ENCODE data around the gene PARD3.

PARD3 gene

DNA sequence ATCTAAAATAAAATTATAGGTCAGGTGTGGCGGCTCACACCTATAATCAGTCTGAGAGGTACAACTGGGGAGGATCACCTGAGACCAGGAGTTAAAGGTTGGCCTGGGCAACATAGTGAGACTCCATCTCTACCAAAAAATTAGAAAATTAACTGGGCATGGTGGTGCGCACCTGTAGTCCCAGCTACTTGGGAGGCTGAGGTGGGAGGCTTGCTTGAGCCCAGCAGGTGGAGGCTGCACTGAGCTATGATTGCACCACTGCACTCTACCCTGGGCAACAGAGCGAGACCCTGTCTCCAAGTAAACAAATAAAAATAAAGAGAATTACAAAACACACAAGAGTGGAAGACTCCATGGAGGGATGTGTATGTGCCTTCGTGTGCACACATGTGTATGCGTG, 171.5 kb downstream of the PARD3 start:
- Histone ChIP-seq H3K27me3 (ENCODE audit: control insufficient read depth in 1 of 2, insufficient read depth in 2 of 2, low read length in 2 of 2) (no peaks in the 10 kb centered on the region), H3K9me3 (ENCODE audit: low read length) (no peaks in the 10 kb centered on the region), H3K4me1 (ENCODE audit: insufficient read depth, low read length) (peaks cover 26% of the 10 kb centered on the region), H3K4me3 (ENCODE audit: low read depth in 1 of 2, low read length in 2 of 2) (no peak overlapping the region), H3K27ac (ENCODE audit: low read depth, low read length) (no peak overlapping the region), H3K36me3 (ENCODE audit: insufficient read depth, low read length) (no peaks in the 10 kb centered on the region), H3K9ac (ENCODE audit: low read length) (no peak overlapping the region)

DNA sequence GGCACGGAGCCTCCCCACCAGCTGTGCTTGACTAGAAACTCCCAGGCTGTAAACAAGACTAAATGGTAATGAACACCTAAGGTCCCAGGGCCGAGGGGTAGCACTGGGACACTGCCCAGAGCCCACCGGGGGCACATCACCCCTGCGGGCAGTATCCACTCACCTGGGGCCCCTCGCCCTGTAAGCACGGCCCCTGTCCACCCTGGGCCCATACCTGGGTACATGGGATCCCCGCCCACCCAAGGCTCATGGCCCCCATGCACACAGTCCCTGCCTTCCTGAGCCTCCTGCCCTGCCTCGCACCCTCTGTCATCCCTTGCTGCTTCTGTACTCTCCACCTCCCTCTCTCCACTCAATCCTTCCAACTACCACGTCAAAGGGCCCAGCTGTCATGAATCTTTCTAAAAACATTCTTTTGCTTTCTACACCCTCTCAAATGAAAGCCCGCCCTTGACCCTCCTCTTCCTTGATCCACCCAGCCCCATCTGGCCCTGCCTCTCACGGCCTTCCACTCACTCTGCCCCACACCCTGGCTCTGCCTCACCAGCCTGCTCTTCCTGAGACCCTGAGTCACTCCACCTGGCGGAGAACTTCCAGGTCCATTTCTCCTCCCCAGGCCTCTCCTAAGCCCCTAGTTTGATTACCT, 173.1 kb downstream of the PARD3 start:
- H3K9ac ChIP-seq (ENCODE audit: low read length), result no peak overlapping the region
- H3K36me3 ChIP-seq (ENCODE audit: insufficient read depth, low read length), result no peaks in the 10 kb centered on the region
- H3K27ac ChIP-seq (ENCODE audit: low read depth, low read length), result no peak overlapping the region
- no peak overlapping the region for H3K4me3 ChIP-seq (ENCODE audit: low read depth in 1 of 2, low read length in 2 of 2)
- no peaks in the 10 kb centered on the region for H3K27me3 ChIP-seq (ENCODE audit: control insufficient read depth in 1 of 2, insufficient read depth in 2 of 2, low read length in 2 of 2)
- H3K9me3 ChIP-seq (ENCODE audit: low read length), result no peaks in the 10 kb centered on the region
- H3K4me1 ChIP-seq (ENCODE audit: insufficient read depth, low read length), result peaks cover 27% of the 10 kb centered on the region

GRCh38 chr10:34641147-34641912, 173.8 kb downstream of the PARD3 start:
- Histone ChIP-seq H3K36me3 (ENCODE audit: insufficient read depth, low read length) (no peaks in the 10 kb centered on the region), H3K4me1 (ENCODE audit: insufficient read depth, low read length) (peaks cover 34% of the 10 kb centered on the region), H3K27me3 (ENCODE audit: control insufficient read depth in 1 of 2, insufficient read depth in 2 of 2, low read length in 2 of 2) (no peaks in the 10 kb centered on the region), H3K9ac (ENCODE audit: low read length) (no peak overlapping the region), H3K9me3 (ENCODE audit: low read length) (no peaks in the 10 kb centered on the region), H3K27ac (ENCODE audit: low read depth, low read length) (no peak overlapping the region), H3K4me3 (ENCODE audit: low read depth in 1 of 2, low read length in 2 of 2) (no peak overlapping the region)

GRCh38 chr10:34638406-34639054, 176.6 kb downstream of the PARD3 start:
- Histone ChIP-seq H3K9me3 (ENCODE audit: low read length) (no peaks in the 10 kb centered on the region), H3K4me3 (ENCODE audit: low read depth in 1 of 2, low read length in 2 of 2) (no peak overlapping the region), H3K36me3 (ENCODE audit: insufficient read depth, low read length) (no peaks in the 10 kb centered on the region), H3K27me3 (ENCODE audit: control insufficient read depth in 1 of 2, insufficient read depth in 2 of 2, low read length in 2 of 2) (no peaks in the 10 kb centered on the region), H3K9ac (ENCODE audit: low read length) (no peak overlapping the region), H3K27ac (ENCODE audit: low read depth, low read length) (no peak overlapping the region), H3K4me1 (ENCODE audit: insufficient read depth, low read length) (peaks cover 41% of the 10 kb centered on the region)

GRCh38 chr10:34637418-34637911, 177.6 kb downstream of the PARD3 start:
- Histone ChIP-seq H3K27me3 (ENCODE audit: control insufficient read depth in 1 of 2, insufficient read depth in 2 of 2, low read length in 2 of 2) (no peaks in the 10 kb centered on the region), H3K4me3 (ENCODE audit: low read depth in 1 of 2, low read length in 2 of 2) (no peak overlapping the region), H3K9ac (ENCODE audit: low read length) (no peak overlapping the region), H3K4me1 (ENCODE audit: insufficient read depth, low read length) (peaks cover 41% of the 10 kb centered on the region), H3K27ac (ENCODE audit: low read depth, low read length) (no peak overlapping the region), H3K9me3 (ENCODE audit: low read length) (no peaks in the 10 kb centered on the region), H3K36me3 (ENCODE audit: insufficient read depth, low read length) (no peaks in the 10 kb centered on the region)

DNA sequence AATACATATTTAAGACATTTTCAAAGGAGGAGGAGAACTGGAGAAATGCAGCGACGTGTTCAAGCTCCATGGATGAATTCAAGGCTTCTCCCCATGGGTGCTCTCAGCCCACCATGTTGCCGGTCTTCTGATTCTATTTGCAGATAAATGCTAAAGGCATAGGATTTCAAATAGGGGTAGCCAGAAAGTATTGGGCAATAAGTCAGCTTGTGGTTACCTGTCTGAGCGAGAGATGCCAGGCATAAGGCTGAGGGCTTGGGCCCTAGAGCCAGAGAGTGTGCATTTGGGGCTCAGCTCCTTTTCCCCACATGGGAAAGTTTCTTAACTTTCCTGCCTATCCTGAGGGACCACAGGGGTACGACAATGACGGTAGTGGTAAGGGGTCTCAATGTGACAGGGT, 180.0 kb downstream of the PARD3 start:
- Histone ChIP-seq H3K4me3 (ENCODE audit: low read depth in 1 of 2, low read length in 2 of 2) (no peak overlapping the region), H3K36me3 (ENCODE audit: insufficient read depth, low read length) (no peaks in the 10 kb centered on the region), H3K9ac (ENCODE audit: low read length) (no peak overlapping the region), H3K9me3 (ENCODE audit: low read length) (no peaks in the 10 kb centered on the region), H3K27ac (ENCODE audit: low read depth, low read length) (no peak overlapping the region), H3K4me1 (ENCODE audit: insufficient read depth, low read length) (peaks cover 35% of the 10 kb centered on the region), H3K27me3 (ENCODE audit: control insufficient read depth in 1 of 2, insufficient read depth in 2 of 2, low read length in 2 of 2) (no peaks in the 10 kb centered on the region)

DNA sequence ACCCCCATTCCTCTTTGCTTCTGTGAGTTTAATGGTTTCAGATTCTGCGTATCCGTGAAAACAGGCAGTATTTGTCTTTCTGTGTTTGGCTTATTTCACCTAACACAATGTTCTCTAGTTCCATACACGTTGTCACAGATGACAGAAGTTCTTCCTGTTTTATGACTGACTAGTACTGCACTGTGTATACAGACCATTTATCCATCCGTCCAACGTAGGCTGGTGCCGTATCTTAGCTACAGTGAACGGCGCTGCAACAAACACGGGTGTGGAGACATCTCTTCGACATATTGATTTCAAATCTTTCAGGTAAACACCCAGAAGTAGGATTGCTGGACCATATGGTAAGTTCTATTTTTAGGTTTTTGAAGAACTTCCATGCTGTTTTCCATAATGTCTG, 181.7 kb downstream of the PARD3 start:
- no peaks in the 10 kb centered on the region for H3K27me3 ChIP-seq (ENCODE audit: control insufficient read depth in 1 of 2, insufficient read depth in 2 of 2, low read length in 2 of 2)
- no peaks in the 10 kb centered on the region for H3K36me3 ChIP-seq (ENCODE audit: insufficient read depth, low read length)
- H3K27ac ChIP-seq (ENCODE audit: low read depth, low read length), result no peak overlapping the region
- H3K9me3 ChIP-seq (ENCODE audit: low read length), result no peaks in the 10 kb centered on the region
- H3K4me1 ChIP-seq (ENCODE audit: insufficient read depth, low read length), result peaks cover 35% of the 10 kb centered on the region
- no peak overlapping the region for H3K9ac ChIP-seq (ENCODE audit: low read length)
- no peak overlapping the region for H3K4me3 ChIP-seq (ENCODE audit: low read depth in 1 of 2, low read length in 2 of 2)

DNA sequence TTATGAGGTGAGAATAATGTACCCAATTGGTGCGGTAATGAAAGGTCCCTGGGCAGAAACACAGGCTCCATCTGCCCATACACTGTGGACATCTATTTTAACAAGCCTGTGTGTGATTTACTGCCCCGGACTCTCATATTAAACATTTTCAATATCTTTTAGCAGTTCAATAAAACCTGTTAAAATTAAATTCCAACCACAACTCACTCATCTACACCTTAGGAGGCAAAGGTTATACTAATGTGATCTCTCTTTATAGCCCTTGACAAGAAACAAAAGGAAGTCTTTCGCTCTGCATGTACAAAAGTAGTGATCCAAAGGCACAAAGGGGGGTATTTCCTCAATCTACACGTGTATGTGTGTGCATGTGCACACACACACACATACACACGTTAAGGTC, 186.0 kb downstream of the PARD3 start:
- Histone ChIP-seq H3K27me3 (ENCODE audit: control insufficient read depth in 1 of 2, insufficient read depth in 2 of 2, low read length in 2 of 2) (no peaks in the 10 kb centered on the region), H3K36me3 (ENCODE audit: insufficient read depth, low read length) (no peaks in the 10 kb centered on the region), H3K27ac (ENCODE audit: low read depth, low read length) (no peak overlapping the region), H3K9me3 (ENCODE audit: low read length) (no peaks in the 10 kb centered on the region), H3K9ac (ENCODE audit: low read length) (no peak overlapping the region), H3K4me3 (ENCODE audit: low read depth in 1 of 2, low read length in 2 of 2) (no peak overlapping the region), H3K4me1 (ENCODE audit: insufficient read depth, low read length) (peaks cover 19% of the 10 kb centered on the region)

- H3K27ac ChIP-seq (ENCODE audit: low read depth, low read length), result no peak overlapping the region
- no peak overlapping the region for H3K9ac ChIP-seq (ENCODE audit: low read length)
- H3K4me1 ChIP-seq (ENCODE audit: insufficient read depth, low read length), result peaks cover 19% of the 10 kb centered on the region
- H3K9me3 ChIP-seq (ENCODE audit: low read length), result no peaks in the 10 kb centered on the region
- no peaks in the 10 kb centered on the region for H3K27me3 ChIP-seq (ENCODE audit: control insufficient read depth in 1 of 2, insufficient read depth in 2 of 2, low read length in 2 of 2)
- H3K4me3 ChIP-seq (ENCODE audit: low read depth in 1 of 2, low read length in 2 of 2), result no peak overlapping the region
- H3K36me3 ChIP-seq (ENCODE audit: insufficient read depth, low read length), result no peaks in the 10 kb centered on the region
These were observed 186.8 kb downstream of the PARD3 start for GRCh38 chr10:34628174-34628796.

GRCh38 chr10:34627741-34628140, 187.4 kb downstream of the PARD3 start:
- H3K9ac ChIP-seq (ENCODE audit: low read length), result no peak overlapping the region
- H3K9me3 ChIP-seq (ENCODE audit: low read length), result no peaks in the 10 kb centered on the region
- H3K36me3 ChIP-seq (ENCODE audit: insufficient read depth, low read length), result no peaks in the 10 kb centered on the region
- H3K4me3 ChIP-seq (ENCODE audit: low read depth in 1 of 2, low read length in 2 of 2), result no peak overlapping the region
- H3K27me3 ChIP-seq (ENCODE audit: control insufficient read depth in 1 of 2, insufficient read depth in 2 of 2, low read length in 2 of 2), result no peaks in the 10 kb centered on the region
- H3K27ac ChIP-seq (ENCODE audit: low read depth, low read length), result no peak overlapping the region
- H3K4me1 ChIP-seq (ENCODE audit: insufficient read depth, low read length), result peaks cover 19% of the 10 kb centered on the region

DNA sequence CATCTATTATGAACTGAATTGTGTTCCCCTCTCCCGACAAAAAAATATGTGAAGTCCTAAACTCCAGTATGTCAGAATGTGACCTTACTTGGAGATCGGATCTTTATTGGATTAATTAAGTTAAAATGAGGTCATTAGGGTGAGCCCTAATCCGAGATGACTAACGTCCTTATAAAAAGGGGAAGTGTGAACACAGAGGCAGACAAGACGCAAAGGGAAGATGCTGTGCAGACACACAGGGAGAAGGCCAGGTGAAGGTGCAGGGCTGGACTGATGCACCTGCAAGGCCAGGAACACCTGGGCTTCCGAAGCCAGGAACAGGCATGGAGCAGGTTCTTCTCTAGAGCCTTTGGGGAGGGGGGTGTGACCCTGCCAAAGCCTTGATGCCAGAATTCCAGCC, 187.8 kb downstream of the PARD3 start:
- Histone ChIP-seq H3K27ac (ENCODE audit: low read depth, low read length) (no peak overlapping the region), H3K9me3 (ENCODE audit: low read length) (no peaks in the 10 kb centered on the region), H3K9ac (ENCODE audit: low read length) (no peak overlapping the region), H3K4me3 (ENCODE audit: low read depth in 1 of 2, low read length in 2 of 2) (no peak overlapping the region), H3K36me3 (ENCODE audit: insufficient read depth, low read length) (no peaks in the 10 kb centered on the region), H3K4me1 (ENCODE audit: insufficient read depth, low read length) (peaks cover 19% of the 10 kb centered on the region), H3K27me3 (ENCODE audit: control insufficient read depth in 1 of 2, insufficient read depth in 2 of 2, low read length in 2 of 2) (no peaks in the 10 kb centered on the region)

Measured in muscle layer of colon (tissue), 2 donors.